Stimulated activated CD4-positive, alpha-beta T cell treated with anti-CD3 and anti-CD28 coated beads, TNF-alpha, amount 100 ng/mL, for 48 hours (primary cell): ENCODE results near the gene KRTAP10-1.
A peak's percentile ranks its signal among the peaks of the same experiment; 100 is the strongest.

Experiments
- DNase-seq, 3 donors: peaks; one replicate each; pipeline ENCODE4 v3.0.0-alpha.2; 2020; ENCODE audit warnings: low read depth in 3 of 3

KRTAP10-1 gene

DNA sequence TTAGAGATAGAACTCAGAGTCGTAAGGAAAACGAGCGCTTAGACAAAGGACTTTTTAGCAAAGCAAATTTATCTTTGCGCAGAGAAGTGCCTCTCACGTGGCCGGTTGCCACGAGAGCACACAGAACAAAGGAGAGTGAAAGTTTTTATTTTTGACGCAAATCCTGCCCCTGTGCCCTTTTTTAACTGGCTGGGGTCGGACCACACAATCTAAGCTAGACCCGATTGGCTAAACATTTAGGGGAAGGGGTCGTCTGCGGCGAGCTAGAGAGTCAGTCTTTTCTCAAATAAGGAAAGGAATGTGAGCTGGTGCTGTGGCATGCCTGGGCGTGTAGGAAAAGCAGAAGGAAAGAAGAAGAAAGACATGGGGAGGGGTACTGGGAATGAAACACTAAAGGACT lies 8.9 kb upstream of the KRTAP10-1 start:
- DNase-seq, result no peak

DNA sequence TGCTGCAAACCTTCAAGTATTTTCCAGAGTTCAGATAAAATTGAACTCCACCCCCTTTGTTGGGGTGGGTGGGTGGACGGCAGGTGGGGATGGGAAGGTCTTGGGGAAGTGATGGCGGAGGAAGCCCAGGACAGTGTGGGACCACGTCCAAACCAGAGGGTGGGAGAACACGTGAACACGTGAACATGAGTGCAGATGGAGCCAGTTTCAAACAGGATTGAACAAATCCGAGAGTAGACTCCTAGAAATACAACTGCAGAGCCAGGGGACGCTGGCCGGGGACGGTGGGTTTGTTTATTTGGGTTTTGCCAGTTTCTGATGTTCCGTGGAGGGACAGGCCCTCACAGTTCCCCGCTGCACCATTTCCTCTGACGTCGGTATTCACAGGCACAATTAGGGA lies 8.4 kb upstream of the KRTAP10-1 start:
- DNase-seq, result no peak

DNA sequence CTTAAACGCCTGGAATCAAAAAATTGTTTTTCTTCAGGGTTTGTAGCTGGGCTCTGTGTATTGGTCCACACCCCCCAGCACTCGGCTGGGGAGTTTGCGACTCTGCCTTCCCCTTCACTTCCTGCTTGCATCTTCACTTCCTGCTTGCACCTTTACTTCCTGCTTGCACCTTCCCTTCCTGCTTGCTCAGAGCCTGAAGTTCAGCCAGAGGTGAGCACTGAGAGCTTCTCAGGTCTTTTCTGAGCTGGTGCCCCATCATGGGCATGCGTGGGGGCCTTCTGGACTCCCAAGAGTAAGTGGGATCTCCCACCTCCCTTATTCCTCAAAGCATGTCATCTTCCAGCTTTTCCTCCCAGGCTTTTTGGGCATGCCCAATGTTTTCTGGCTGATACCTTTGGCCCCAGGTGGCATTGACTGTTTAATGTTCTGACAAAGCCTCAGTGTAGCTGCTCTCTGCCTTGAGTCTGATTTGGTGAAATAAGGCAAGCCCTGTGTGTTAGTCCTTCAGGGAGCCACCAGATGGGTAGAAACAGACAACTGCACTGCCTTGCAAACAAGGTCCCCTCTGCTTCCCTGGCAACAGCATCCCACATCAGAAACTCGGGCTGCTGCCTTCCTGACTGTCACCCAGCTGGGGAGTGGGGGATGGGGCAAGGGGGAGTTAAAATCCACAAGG lies 7.8 kb upstream of the KRTAP10-1 start:
- peak in 1 of 3 donors; percentile 3 for DNase-seq

GRCh38 chr21:44544566-44544965 lies 4.6 kb upstream of the KRTAP10-1 start:
- no peak for DNase-seq

- DNase-seq, result no peak
Observed at GRCh38 chr21:44542716-44543115, 2.7 kb upstream of the KRTAP10-1 start.

- DNase-seq, result no peak
Observed at GRCh38 chr21:44540741-44541288, 820 bp upstream of the KRTAP10-1 start.

GRCh38 chr21:44539046-44539445 lies 949 bp downstream of the KRTAP10-1 start:
- DNase-seq, result no peak

DNA sequence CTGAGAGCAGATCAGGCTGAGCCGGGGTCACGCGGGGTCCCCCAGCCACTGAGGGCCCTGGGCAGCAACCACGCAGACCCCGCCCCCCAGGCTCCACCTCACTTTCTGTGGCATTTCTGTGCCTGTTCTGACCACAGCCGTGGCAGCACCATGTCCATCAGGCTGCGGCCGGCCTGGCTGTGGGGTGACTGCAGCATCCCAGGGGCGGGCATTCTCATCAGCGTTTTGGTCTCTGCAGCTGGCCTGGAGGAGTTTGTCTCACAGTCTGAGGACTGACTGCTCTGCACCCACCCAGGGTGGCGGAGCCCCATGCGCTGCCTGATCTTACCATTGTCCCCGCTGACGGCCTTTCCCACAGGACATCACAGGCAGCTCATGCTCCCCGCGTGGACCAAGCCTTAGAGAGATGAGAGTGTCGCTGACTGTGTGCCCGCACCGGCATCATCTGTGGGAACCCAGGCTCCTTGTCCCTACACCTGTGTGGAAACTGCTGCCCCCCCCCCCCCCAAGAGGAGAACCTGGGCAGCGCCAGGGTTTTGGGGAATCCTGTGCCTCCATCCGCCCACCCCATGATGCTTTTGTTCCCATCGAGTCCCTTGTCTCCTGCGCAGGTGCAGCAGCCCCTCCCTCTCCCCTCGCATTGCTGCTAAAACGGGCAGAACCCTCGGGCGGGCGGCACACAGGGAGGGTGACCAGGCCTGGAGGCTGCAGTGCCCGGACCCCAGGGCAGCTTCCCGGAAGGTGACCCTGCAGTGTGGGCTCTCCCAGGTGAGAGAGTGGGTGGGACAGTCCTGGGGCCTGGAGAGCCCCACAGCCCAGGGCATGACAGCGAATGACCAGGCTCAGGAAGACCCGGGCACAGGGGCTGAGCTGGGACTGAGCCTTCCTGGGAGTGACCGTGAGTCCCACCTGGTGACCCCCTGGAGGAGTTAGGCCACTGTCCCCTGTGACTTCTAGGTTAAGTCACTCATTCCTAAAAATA lies 1.8 kb downstream of the KRTAP10-1 start:
- DNase-seq, result no peak

- DNase-seq, result no peak
Observed at GRCh38 chr21:44535963-44536362, 4.0 kb downstream of the KRTAP10-1 start.

DNA sequence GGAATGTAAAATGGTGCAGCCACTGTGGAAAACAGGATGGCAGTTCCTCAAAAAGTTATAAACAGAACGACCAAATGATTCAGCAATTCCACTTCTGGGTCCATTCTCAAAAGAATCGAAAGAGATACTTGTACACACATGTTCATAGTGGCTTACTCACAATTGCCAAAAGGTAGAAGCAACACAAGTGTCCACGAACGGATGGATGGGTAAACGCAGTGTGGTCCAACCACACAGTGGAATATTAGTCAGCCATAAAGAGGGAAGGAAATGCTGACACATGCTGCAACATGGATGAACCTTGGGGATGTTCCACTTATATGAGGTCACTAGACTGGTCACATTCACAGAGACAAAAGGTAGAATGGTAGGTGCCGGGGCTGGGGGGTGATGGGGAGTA lies 5.3 kb downstream of the KRTAP10-1 start:
- no peak for DNase-seq

DNA sequence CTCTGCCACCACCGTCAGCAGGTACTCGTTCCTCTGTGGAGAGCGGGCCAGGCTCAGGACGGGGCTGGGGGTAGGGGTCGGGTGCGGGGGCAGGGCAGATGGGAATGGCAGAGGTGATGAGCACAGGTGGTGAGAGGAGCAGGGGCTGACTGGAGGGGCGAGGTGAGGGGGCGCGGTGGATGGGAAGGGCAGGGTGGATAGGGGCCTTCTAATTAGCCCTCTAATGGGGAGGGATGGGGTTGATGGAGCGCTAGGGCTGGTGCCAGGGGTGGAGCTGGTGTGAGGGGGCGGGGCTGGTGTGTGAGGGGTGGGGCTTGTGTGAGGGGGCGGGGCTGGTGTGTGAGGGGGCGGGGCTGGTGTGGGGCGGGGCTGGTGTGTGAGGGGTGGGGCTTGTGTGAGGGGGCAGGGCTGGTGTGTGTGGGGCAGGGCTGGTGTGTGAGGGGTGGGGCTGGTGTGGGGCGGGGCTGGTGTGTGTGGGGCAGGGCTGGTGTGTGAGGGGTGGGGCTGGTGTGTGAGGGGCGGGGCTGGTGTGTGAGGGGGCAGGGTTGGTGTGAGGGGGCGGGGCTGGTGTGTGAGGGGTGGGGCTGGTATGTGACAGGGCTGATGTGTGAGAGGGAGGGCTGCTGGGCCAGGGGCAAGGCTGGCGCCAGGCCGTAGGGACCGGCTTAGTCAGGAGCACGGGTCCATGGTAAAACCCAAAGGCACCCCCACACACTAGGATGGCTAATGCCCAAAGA lies 5.9 kb downstream of the KRTAP10-1 start:
- DNase-seq, result no peak

GRCh38 chr21:44533121-44533890 lies 6.7 kb downstream of the KRTAP10-1 start:
- DNase-seq, result no peak

- no peak for DNase-seq
Observed at GRCh38 chr21:44532712-44533111, 7.3 kb downstream of the KRTAP10-1 start.

- no peak for DNase-seq
Observed at GRCh38 chr21:44531606-44532564, 8.1 kb downstream of the KRTAP10-1 start.

DNA sequence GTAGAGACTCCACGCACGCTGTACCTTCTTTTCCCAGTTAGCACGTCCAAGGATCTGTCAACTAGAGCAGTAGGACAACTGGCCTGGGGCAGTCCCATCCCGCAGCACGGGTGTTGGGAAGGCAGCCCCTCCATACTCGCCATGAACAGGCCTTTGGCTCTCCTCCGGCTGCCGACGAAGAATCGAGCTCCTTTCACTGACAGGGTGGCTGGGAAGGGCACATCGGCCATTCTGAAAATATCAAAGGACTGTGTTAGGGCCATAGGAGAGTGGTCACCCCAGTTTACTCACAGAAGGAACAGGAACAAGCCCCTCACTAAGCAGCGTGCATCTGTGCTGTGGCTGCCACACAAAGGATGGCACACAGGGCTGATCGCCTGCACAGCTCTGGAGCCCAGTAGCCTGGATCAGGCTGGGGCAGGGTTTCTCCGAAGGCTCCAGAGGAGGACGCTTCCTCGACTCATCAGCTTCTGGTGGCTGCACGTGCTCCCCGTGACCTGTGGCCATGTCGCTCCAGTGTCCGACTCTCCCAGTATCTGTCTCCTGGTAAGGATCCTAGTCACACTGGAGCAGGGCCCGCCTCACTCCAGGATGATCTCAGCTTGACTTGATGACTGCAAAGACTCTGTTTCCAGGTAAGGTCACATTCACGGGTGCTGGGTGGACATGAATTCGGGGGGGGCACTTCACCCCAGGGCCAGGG lies 8.9 kb downstream of the KRTAP10-1 start:
- DNase-seq, result no peak

DNA sequence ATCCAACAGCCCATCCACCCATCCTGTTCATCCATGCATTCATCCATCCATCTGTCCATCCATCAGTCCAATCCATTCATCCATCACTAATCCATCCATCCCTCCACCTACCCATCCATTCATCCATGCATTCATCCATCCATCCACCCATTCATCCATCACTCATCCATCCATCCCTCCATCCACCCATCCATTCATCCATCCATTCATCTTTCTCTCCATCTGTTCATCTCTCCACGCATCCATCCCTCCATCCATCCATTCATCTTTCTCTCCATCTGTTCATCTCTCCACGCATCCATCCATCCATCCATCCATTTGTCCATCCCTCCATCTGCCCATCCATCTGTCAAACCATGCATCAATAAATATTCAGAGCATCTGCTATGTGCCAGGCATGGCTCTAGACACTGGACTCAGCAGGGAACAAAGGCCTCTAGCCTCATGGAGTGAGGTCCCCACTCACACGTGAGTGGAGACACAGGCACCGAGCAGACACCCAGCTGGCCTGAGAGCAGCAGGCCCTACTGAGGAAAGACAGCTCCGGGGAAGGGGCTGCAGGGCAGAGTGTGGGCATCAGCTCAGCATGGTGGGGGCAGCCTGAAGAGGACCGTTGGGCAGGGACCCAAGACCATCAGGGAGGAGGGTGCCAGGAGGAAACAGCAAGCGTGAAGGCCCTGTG lies 9.6 kb downstream of the KRTAP10-1 start:
- no peak for DNase-seq

DNA sequence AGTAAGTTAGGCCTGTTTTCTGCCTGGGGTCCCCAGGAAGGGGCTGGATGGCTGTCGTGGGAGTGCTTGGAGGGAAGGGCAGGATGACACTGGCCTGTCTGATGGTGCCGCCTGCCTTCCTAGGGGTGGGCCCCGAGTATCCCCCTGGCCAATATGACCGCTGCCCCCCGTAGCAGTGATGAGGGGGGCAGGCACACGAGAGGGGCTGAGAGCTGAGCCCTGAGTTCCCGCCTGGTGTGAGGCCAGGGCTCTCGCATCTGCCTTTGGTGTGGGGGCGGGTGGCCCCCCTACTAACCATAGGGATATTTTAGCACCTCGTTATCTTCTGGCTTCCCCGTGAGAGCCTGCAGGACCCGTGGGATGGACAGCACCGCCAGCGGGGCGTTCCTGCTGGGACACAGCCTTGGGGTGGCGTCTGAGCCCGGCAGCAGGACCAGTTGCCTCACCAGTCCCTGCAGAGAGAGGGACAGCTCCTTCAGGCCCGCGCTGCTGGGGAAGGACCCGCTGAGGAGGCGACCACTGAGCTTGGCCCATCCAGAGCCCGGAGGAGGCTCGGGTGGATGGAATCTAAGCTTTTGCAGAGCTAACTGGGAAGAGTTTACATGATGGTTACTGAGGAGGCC lies 10.4 kb downstream of the KRTAP10-1 start:
- DNase-seq, result no peak

GRCh38 chr21:44529011-44529421 lies 11.0 kb downstream of the KRTAP10-1 start:
- DNase-seq, result no peak
